GM12892 (cell line): ENCODE results near the gene NTSR1.

Experiments
- POLR2AphosphoS5 ChIP-seq: IDR thresholded peaks from 2 replicates; pipeline ENCODE4 v1.6.1; 2011; ENCODE audit warnings: low read depth, low read length, control low read depth
- TAF1 ChIP-seq: IDR thresholded peaks from 2 replicates; pipeline ENCODE4 v1.6.1; 2011; ENCODE audit warnings: low read depth, mild to moderate bottlenecking, control low read depth, low read length, borderline replicate concordance

GRCh38 chr20:62754122-62754990 is 45.7 kb downstream of the NTSR1 start:
- TF ChIP-seq TAF1 (no peak), POLR2AphosphoS5 (no peak)
